ENCODE data around the gene MSGN1.

GRCh38 chr2:17857021-17857420 lies 40.8 kb downstream of the MSGN1 start:
- TF ChIP-seq ZFP30 (CRISPR knock-in tag; IDR thresholded peaks at IDR 0.05) (no peak), ISL1 (CRISPR knock-in tag; IDR thresholded peaks at IDR 0.05) (no peak), ARNTL (CRISPR knock-in tag; IDR thresholded peaks at IDR 0.05; ENCODE audit: borderline replicate concordance, low read depth) (no peak)
